Gastroesophageal sphincter (tissue), 3 donors: ENCODE data around the gene CPNE1.

ENCODE experiments used
- CTCF ChIP-seq, 4 experiments: fragments of 200-600 bp in 2 of 4; fragments of 450-650 bp in 2 of 4; sonication (generic) in 1 of 4; IDR thresholded peaks; one replicate each; pipeline ENCODE4 v1.5.1; 2017 to 2019; ENCODE audit warnings: antibody characterized with exemption in 4 of 4, mild to moderate bottlenecking in 2 of 4, moderate library complexity in 2 of 4
- EP300 ChIP-seq: sonication (generic); formaldehyde crosslinking; IDR thresholded peaks from one replicate; pipeline ENCODE4 v1.6.1; 2017; ENCODE audit warnings: antibody characterized with exemption, mild to moderate bottlenecking
- POLR2A ChIP-seq, 2 donors: fragments of 450-650 bp; IDR thresholded peaks; one replicate each; pipeline ENCODE4 v1.6.1; 2017; ENCODE audit warnings: antibody characterized with exemption in 2 of 2, mild to moderate bottlenecking in 2 of 2, moderate library complexity in 1 of 2
- POLR2AphosphoS5 ChIP-seq: sonication (generic); formaldehyde crosslinking; IDR thresholded peaks from one replicate; pipeline ENCODE4 v1.6.1; 2017; ENCODE audit warnings: antibody characterized with exemption

GRCh38 chr20:35680452-35681183, 15.9 kb upstream of the CPNE1 start:
- no peak for TF ChIP-seq POLR2A (IDR thresholded peaks at IDR 0.05)
- no peak for TF ChIP-seq POLR2AphosphoS5
- no peak for TF ChIP-seq CTCF (IDR thresholded peaks at IDR 0.05)
- TF ChIP-seq EP300, result no peak
